Measurements from ENCODE around the gene SCML2. TPM values are rescaled to one million over a fixed set of nuclear protein-coding genes. Genes with fewer than 3 reads are reported as not detected.
A peak's percentile ranks its signal among the peaks of the same experiment; 100 is the strongest.

The SCML2 gene
- total and polyA plus RNA-seq, 2 of the 13 experiments (the other 11 are each of a cell fraction or from before 2014, with no cell fraction given), result 5.1 to 7.6 TPM

GRCh38 chrX:18401848-18402213 lies 47.3 kb upstream of the SCML2 start (continued):
- TF ChIP-seq TERF1 (CRISPR knock-in tag; IDR thresholded peaks at IDR 0.05), result no peak
- TF ChIP-seq RBFOX2 (IDR thresholded peaks at IDR 0.05; ENCODE audit: low read depth, low read length), result no peak
- no peak for TF ChIP-seq MYNN (CRISPR knock-in tag; IDR thresholded peaks at IDR 0.05; ENCODE audit: low read depth)
- TF ChIP-seq REPIN1 (CRISPR knock-in tag; IDR thresholded peaks at IDR 0.05; ENCODE audit: borderline replicate concordance, low read depth), result no peak
- no peak for TF ChIP-seq SYNCRIP (IDR thresholded peaks at IDR 0.05; ENCODE audit: insufficient read depth, low read depth, low read length)
- TF ChIP-seq RXRA (CRISPR knock-in tag; IDR thresholded peaks at IDR 0.05), result peak; percentile 70; the same call in 1 of the 2 replicates
- TF ChIP-seq, protein P1, sequence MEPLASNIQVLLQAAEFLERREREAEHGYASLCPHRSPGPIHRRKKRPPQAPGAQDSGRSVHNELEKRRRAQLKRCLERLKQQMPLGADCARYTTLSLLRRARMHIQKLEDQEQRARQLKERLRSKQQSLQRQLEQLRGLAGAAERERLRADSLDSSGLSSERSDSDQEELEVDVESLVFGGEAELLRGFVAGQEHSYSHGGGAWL (CRISPR knock-in tag; IDR thresholded peaks at IDR 0.05), result no peak
- TF ChIP-seq ZSCAN22 (CRISPR knock-in tag; IDR thresholded peaks at IDR 0.05), result no peak

DNA sequence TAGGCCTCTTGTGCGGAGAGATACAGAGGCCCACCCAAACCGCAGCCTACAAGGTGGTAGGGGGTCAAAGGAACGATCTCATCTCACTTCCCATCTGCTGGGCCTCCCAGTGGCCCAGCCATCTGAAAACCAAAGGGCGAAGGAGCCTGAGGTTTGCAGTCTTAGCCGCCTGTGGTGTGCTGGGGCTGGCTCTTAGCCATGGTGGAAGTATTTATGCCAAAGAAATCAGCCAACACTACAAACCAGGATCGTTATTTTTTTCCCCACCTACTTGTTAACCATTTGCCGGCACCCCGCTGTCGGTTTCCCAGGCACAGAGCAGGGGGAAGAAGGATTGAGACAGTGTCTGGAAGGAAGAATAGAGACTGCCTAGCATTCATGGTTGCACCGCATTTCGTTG lies 40.0 kb upstream of the SCML2 start:
- peaks cover 21% of the 10 kb centered on the region for H3K4me1 ChIP-seq (ENCODE audit: insufficient read depth, low read length)
- H3K9ac ChIP-seq (ENCODE audit: insufficient read depth, low read depth, low read length), result no peak overlapping the region
- BruUV-seq (replicated peaks), result no TSS peak
- H3K4me3 ChIP-seq (replicated peaks in 1 of 3; ENCODE audit: insufficient read depth in 1 of 3, low read depth in 2 of 3, low read length in 3 of 3), result no peak overlapping the region
- no peaks in the 10 kb centered on the region for H3K27me3 ChIP-seq (ENCODE audit: control insufficient read depth in 1 of 2, insufficient read depth in 2 of 2, low read length in 2 of 2)
- H3K4me2 ChIP-seq (ENCODE audit: low read depth, low read length), result no peak overlapping the region
- no peaks in the 10 kb centered on the region for H3K79me2 ChIP-seq (ENCODE audit: insufficient read depth, low read length)
- ChIA-PET POLR2A (no interaction called here), CTCF (ENCODE audit: low intra/inter-chr PET ratio, low total read pairs) (no interaction called here)
- WGBS (ENCODE audit: low lambda C conversion rate), result 96% methylated on average over 6 of the region's 11 CpGs
- no peak for ATAC-seq
- H2AFZ ChIP-seq (ENCODE audit: low read length), result no peak overlapping the region
- no peak for FAIRE-seq
- H3K9me3 ChIP-seq (ENCODE audit: low read length), result no peaks in the 10 kb centered on the region
- no peak overlapping the region for H3K27ac ChIP-seq (ENCODE audit: extremely low read length, insufficient read depth, low read length)
- in situ Hi-C loops (cut with HindIII; ENCODE audit: extremely low pct_ligation_motif_present, low pct_unique_long_range_greater_than_20kb), result loop anchor here (10.0 to 25.0 kb wide), 3 partner anchors 457 to 582 kb away; no protein-coding TSS in a partner anchor
- intact Hi-C loops (cut with micrococcal nuclease; ENCODE audit: unreplicated experiment), result loop anchor here (5.0 to 10.0 kb wide), 2 partner anchors 280 to 493 kb away; partner anchors contain the start of gene RS1
- DNase-seq (ENCODE audit: low spot score), result no peak
- no peaks in the 10 kb centered on the region for H3K36me3 ChIP-seq (replicated peaks in 1 of 2; ENCODE audit: control insufficient read depth in 1 of 2, insufficient read depth in 2 of 2, low read length in 2 of 2)
- H4K20me1 ChIP-seq (ENCODE audit: insufficient read depth, low read length), result no peaks in the 10 kb centered on the region
- TF ChIP-seq PAF1 (CRISPR knock-in tag; IDR thresholded peaks at IDR 0.05) (no peak), REL (CRISPR knock-in tag; conservative IDR thresholded peaks at IDR 0.05) (no peak), TAF15 (IDR thresholded peaks at IDR 0.05; ENCODE audit: low read depth, low read length, poor library complexity, severe bottlenecking) (no peak), ZFP91 (CRISPR knock-in tag; IDR thresholded peaks at IDR 0.05; ENCODE audit: borderline replicate concordance) (no peak), NFAT5 (CRISPR knock-in tag; IDR thresholded peaks at IDR 0.05) (no peak), CREM (IDR thresholded peaks at IDR 0.05) (no peak), CREM (CRISPR knock-in tag; IDR thresholded peaks at IDR 0.05) (no peak)

Measured in HepG2 (cell line).